Neural cell (in vitro differentiated cells): ENCODE measurements around the gene ARHGAP10. TPM values are rescaled to one million over a fixed set of nuclear protein-coding genes. Genes with fewer than 3 reads are reported as not detected.

Source experiments
- H2AFZ ChIP-seq: fragments of 200-600, 300-800 bp; sonication (generic), shearing (Covaris generic); 2 replicates; pipeline ENCODE4 v1.6.0; 2014; ENCODE audit warnings: low read depth, mild to moderate bottlenecking, antibody characterized with exemption, low read length, moderate library complexity
- H3F3A ChIP-seq: fragments of 200-600 bp; shearing (Covaris generic); 2 replicates; pipeline ENCODE4 v1.6.1; 2016; ENCODE audit warnings: mild to moderate bottlenecking, moderate library complexity, mixed read lengths, antibody characterized with exemption, low read length; ENCODE audit not compliant: insufficient read depth, poor library complexity, severe bottlenecking
- H3K27ac ChIP-seq: fragments of 200-600, 300-800 bp; sonication (generic), shearing (Covaris generic); 2 replicates; pipeline ENCODE4 v1.5.1; 2014; ENCODE audit warnings: mild to moderate bottlenecking, low read length, moderate library complexity
- H3K27me3 ChIP-seq: fragments of 300-800, 200-600 bp; sonication (generic), shearing (Covaris generic); 2 replicates; pipeline ENCODE4 v1.6.0; 2014; ENCODE audit warnings: mild to moderate bottlenecking, low read depth, low read length, moderate library complexity; ENCODE audit not compliant: insufficient read depth
- H3K36me3 ChIP-seq: fragments of 300-800, 200-600 bp; sonication (generic), shearing (Covaris generic); 2 replicates; pipeline ENCODE4 v1.5.1; 2014; ENCODE audit warnings: mild to moderate bottlenecking, antibody characterized with exemption, low read length, moderate library complexity; ENCODE audit not compliant: insufficient read depth
- H3K4me2 ChIP-seq: fragments of 300-800, 200-600 bp; sonication (generic), shearing (Covaris generic); 2 replicates; pipeline ENCODE4 v1.6.0; 2014; ENCODE audit warnings: mild to moderate bottlenecking, low read length
- H3K4me3 ChIP-seq: fragments of 300-800, 200-600 bp; sonication (generic), shearing (Covaris generic); 2 replicates; pipeline ENCODE4 v1.5.1; 2014; ENCODE audit warnings: mild to moderate bottlenecking, low read length, moderate library complexity
- H3K79me2 ChIP-seq: fragments of 200-600 bp; shearing (Covaris generic); replicated peaks from 2 replicates; pipeline ENCODE4 v1.6.0; 2014; ENCODE audit warnings: mild to moderate bottlenecking, low read length, moderate library complexity; ENCODE audit not compliant: insufficient read depth
- H3K9ac ChIP-seq: fragments of 300-800, 200-600 bp; sonication (generic), shearing (Covaris generic); 2 replicates; pipeline ENCODE4 v1.6.1; 2016; ENCODE audit warnings: mild to moderate bottlenecking, low read length, mixed read lengths
- H3K9me2 ChIP-seq: fragments of 200-600 bp; shearing (Covaris generic); 2 replicates; pipeline ENCODE4 v1.6.1; 2016; ENCODE audit warnings: mild to moderate bottlenecking, low read length, mixed read lengths; ENCODE audit not compliant: insufficient read depth
- H3K9me3 ChIP-seq: fragments of 200-600, 300-800 bp; sonication (generic), shearing (Covaris generic); 2 replicates; pipeline ENCODE4 v1.6.1; 2016; ENCODE audit warnings: mild to moderate bottlenecking, mixed run types, low read length, moderate library complexity, mixed read lengths
- H4K20me1 ChIP-seq: fragments of 200-600 bp; shearing (Covaris generic); 2 replicates; pipeline ENCODE4 v1.6.1; 2016; ENCODE audit warnings: mild to moderate bottlenecking, mixed run types; ENCODE audit not compliant: insufficient read depth
- CTCF ChIP-seq: fragments of 450-650 bp; IDR thresholded peaks from 2 replicates; pipeline ENCODE4 v1.5.1; 2014; ENCODE audit warnings: antibody characterized with exemption, mild to moderate bottlenecking, moderate library complexity; ENCODE audit not compliant: poor library complexity, severe bottlenecking
- EP300 ChIP-seq: fragments of 450-650 bp; conservative IDR thresholded peaks from 2 replicates; pipeline ENCODE4 v1.6.1; 2014; ENCODE audit warnings: antibody characterized with exemption, mild to moderate bottlenecking, moderate library complexity; ENCODE audit not compliant: poor library complexity, severe bottlenecking
- EZH2 ChIP-seq: fragments of 200-600, 300-800 bp; shearing (Covaris generic), sonication (generic); IDR thresholded peaks from 2 replicates; pipeline ENCODE4 v1.6.1; 2014; ENCODE audit warnings: antibody characterized with exemption, low read length, borderline replicate concordance, mild to moderate bottlenecking; ENCODE audit not compliant: insufficient read depth, poor library complexity, severe bottlenecking
- MXI1 ChIP-seq: fragments of 450-650 bp; conservative IDR thresholded peaks from 2 replicates; pipeline ENCODE4 v1.6.1; 2014; ENCODE audit warnings: antibody characterized with exemption, mild to moderate bottlenecking; ENCODE audit not compliant: poor library complexity, severe bottlenecking
- POLR2AphosphoS5 ChIP-seq: IDR thresholded peaks from 2 replicates; pipeline ENCODE4 v1.6.1; 2012
- RAD21 ChIP-seq: fragments of 450-650 bp; conservative IDR thresholded peaks from 2 replicates; pipeline ENCODE4 v1.6.1; 2014; ENCODE audit warnings: antibody characterized with exemption, mild to moderate bottlenecking, moderate library complexity
- REST ChIP-seq: IDR thresholded peaks from 2 replicates; pipeline ENCODE4 v1.6.1; 2012; ENCODE audit warnings: borderline replicate concordance
- SMC3 ChIP-seq: fragments of 450-650 bp; conservative IDR thresholded peaks from 2 replicates; pipeline ENCODE4 v1.6.1; 2014; ENCODE audit warnings: antibody characterized with exemption, mild to moderate bottlenecking, moderate library complexity; ENCODE audit not compliant: poor library complexity
- TAF1 ChIP-seq: IDR thresholded peaks from 2 replicates; pipeline ENCODE4 v1.6.1; 2012; ENCODE audit warnings: low read depth
- polyA plus RNA-seq: library from polyadenylated mRNA; depleted of rRNA; stranded (reverse); fragments of >200 nt; gene quantifications from 2 replicates; pipeline ENCODE4 v1.2.3, GENCODE V29; 2014

The ARHGAP10 gene
- polyA plus RNA-seq, 1 donor from 2014 or later: 1.2 TPM

- no peaks in the 10 kb centered on the region for H3K9me3 ChIP-seq
- TF ChIP-seq POLR2AphosphoS5 (no peak), SMC3 (no peak), MXI1 (no peak), CTCF (no peak), RAD21 (no peak), REST (no peak), TAF1 (no peak), EZH2 (no peak), EP300 (no peak)
- no peaks in the 10 kb centered on the region for H4K20me1 ChIP-seq
- no peaks in the 10 kb centered on the region for H3K79me2 ChIP-seq
- no peak overlapping the region for H3K9ac ChIP-seq
- H3K27me3 ChIP-seq: no peaks in the 10 kb centered on the region
- no peaks in the 10 kb centered on the region for H3K9me2 ChIP-seq
- H3K27ac ChIP-seq: no peak overlapping the region
- no peak overlapping the region for H3K4me3 ChIP-seq
- H3K4me2 ChIP-seq: no peak overlapping the region
- no peaks in the 10 kb centered on the region for H3K36me3 ChIP-seq
- H3F3A ChIP-seq: no peaks in the 10 kb centered on the region
- no peak overlapping the region for H2AFZ ChIP-seq
Measured at GRCh38 chr4:147928400-147928799, 196.5 kb downstream of the ARHGAP10 start.

GRCh38 chr4:147929746-147930145 lies 197.9 kb downstream of the ARHGAP10 start:
- H3K4me3 ChIP-seq: no peak overlapping the region
- no peaks in the 10 kb centered on the region for H3K9me3 ChIP-seq
- H3K36me3 ChIP-seq: no peaks in the 10 kb centered on the region
- H2AFZ ChIP-seq: no peak overlapping the region
- H4K20me1 ChIP-seq: no peaks in the 10 kb centered on the region
- H3K9ac ChIP-seq: no peak overlapping the region
- no peaks in the 10 kb centered on the region for H3K9me2 ChIP-seq
- no peaks in the 10 kb centered on the region for H3F3A ChIP-seq
- H3K27ac ChIP-seq: no peak overlapping the region
- TF ChIP-seq MXI1: no peak
- TF ChIP-seq EP300: no peak
- no peak for TF ChIP-seq POLR2AphosphoS5
- TF ChIP-seq RAD21: no peak
- TF ChIP-seq REST: no peak
- no peak for TF ChIP-seq EZH2
- no peak for TF ChIP-seq CTCF
- TF ChIP-seq TAF1: no peak
- no peak for TF ChIP-seq SMC3
- no peaks in the 10 kb centered on the region for H3K79me2 ChIP-seq
- H3K27me3 ChIP-seq: no peaks in the 10 kb centered on the region
- H3K4me2 ChIP-seq: no peak overlapping the region
